ENCODE measurements around the gene COL13A1. TPM values are rescaled to one million over a fixed set of nuclear protein-coding genes. Genes with fewer than 3 reads are reported as not detected.
A peak's percentile ranks its signal among the peaks of the same experiment; 100 is the strongest.

The COL13A1 gene
- 4.9 TPM for total RNA-seq

GRCh38 chr10:69801434-69802315 lies at the start of gene COL13A1:
Gene COL13A1, plus strand, starts transcription at chr10:69801906. Its CDS starts 518 bp downstream, at chr10:69802424.
- DNase-seq (ENCODE audit: low spot score): peak; percentile 60

DNA sequence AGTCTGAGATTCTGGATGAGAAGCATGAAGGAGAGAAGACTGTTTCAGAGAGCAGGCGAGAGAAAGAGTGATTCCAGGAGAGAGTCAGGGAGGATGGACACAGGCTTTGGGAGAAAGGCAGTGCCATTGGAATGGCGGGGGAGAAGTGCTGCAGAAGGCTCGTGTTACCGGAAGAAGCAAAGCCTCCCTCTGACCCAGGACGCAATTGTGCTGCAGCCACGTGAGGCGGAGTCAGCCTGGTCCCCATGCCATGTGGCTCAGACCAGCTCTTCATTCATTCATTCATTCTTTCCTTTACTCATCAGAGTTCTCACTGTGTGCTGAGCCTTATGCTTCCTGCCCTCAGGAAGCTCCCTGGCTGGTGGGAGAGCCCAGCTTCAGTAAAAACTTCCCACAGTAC lies 49.2 kb upstream of the COL13A1 start:
- no peak for DNase-seq (ENCODE audit: low spot score)

DNA sequence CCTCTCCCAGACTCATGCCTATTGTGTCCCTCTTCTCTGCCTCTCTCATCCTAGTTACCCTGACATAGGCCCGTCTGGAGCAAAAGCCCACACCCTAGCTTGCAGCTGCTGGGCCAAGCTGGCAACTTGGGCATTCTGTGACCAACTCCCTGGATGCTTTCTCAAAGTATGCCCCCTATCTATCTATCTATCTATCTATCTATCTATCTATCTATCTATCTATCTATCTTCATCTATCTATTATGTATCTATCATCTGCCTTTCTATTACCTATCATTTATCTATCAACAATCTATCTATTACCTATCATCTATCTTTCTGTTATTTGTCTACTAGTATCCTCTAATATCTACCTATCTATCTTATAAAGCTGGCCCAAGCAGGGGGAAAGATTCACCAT lies 45.4 kb upstream of the COL13A1 start:
- no peak for DNase-seq (ENCODE audit: low spot score)

GRCh38 chr10:69757206-69757552 lies 44.5 kb upstream of the COL13A1 start:
- DNase-seq (ENCODE audit: low spot score): no peak

- DNase-seq (ENCODE audit: low spot score): peak; percentile 60
These were observed 44.0 kb upstream of the COL13A1 start for GRCh38 chr10:69757553-69758309.

GRCh38 chr10:69758310-69758728 lies 43.4 kb upstream of the COL13A1 start:
- DNase-seq (ENCODE audit: low spot score): no peak

DNA sequence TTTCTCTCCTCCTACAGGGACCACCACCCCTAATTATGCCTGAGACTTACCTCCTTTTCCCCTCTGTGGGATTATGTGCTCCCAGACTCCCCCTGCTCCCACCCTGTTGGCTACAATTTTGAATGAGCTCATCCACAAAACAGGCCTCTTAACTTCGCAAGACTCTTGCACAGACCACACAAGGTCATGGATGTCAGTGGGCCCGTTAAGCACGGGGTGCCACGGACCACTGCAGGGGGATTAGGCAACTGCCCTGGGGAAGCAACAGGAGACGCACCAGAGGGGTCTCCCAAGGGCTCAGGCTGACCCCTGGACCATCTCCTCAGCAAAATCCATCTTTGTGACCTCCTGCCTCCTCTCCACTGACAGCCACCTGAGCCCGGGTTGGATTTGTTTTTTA lies 42.1 kb upstream of the COL13A1 start:
- no peak for DNase-seq (ENCODE audit: low spot score)

GRCh38 chr10:69760072-69760471 lies 41.6 kb upstream of the COL13A1 start:
- DNase-seq (ENCODE audit: low spot score): no peak

DNA sequence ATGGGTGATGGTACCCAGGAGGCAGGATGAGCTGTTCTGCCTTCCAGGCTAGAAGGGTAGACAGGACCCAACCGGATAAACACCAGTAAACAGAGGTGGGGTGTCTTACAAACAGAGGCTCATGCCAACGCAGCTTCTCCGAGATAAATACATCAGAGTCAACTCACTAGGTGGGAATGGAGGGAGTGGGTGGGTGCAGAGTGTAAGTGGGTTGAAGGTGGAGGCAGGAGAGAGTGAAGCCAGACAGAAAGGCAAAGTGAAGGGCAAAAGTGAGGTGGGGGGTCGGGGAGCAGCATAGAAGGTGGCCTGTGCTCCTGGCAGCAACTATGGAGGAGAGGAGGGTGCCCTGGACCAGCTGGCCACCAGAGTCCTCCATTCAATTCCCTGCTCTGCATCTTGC lies 40.4 kb upstream of the COL13A1 start:
- DNase-seq (ENCODE audit: low spot score): no peak

- DNase-seq (ENCODE audit: low spot score): no peak
These were observed 35.4 kb upstream of the COL13A1 start for GRCh38 chr10:69766161-69766910.

GRCh38 chr10:69767793-69768192 lies 33.9 kb upstream of the COL13A1 start:
- no peak for DNase-seq (ENCODE audit: low spot score)

DNA sequence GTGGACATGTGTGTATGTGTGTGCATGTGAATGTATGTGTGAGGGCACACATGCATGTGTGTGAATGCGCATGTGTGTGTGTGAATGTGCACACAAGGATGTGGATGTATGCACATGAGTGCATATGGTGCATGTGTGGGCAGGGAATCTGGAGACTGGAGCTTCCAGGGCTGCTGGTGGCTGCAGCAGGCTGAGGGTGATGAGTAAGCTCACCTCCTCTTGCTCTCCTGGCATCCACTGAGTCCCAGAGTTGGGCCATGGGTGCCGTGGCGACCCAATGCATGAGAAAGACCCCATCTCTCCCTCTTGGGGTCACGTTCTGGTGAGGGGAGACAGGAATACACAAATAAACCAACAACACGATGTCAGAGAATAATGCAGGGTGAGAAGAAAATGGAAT lies 33.3 kb upstream of the COL13A1 start:
- no peak for DNase-seq (ENCODE audit: low spot score)

- DNase-seq (ENCODE audit: low spot score): peak; percentile 59
These were observed 32.2 kb upstream of the COL13A1 start for GRCh38 chr10:69769395-69769992.

DNA sequence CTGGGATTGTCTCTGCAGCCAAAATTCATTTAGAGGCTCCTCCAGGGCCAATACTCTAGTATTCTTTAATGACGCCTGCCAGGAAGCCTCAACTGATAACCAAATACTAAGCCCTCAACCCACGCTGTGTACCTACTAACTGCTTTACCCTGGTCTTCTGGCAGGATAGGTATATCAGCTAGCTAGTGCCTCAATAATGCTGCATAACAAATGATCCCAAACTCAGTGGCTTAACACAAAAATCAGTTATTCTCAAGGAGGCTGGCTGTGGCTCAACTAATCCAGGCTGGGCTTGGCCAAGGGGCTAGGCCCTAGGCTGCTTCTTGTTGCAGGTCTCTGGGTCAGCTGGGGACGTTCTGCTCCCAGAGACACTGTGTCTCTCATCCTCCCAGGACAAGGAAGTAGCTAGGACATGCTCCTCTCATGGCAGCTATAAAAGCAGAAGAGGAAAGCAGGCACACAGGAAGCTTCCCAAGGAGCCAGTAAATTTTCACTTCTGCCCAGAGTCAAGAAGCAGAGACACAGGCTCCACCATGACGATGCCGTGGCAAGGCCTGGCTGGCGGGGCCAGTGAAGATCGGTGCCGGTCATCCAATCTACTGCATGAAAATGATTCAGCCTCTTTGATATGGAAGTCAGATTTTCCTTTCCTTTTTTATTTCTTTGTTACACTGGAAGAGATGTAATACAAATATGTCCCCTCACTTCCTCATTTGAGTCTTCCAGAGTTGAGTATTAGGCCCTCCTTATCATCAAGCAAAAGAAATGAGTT lies 28.6 kb upstream of the COL13A1 start:
- no peak for DNase-seq (ENCODE audit: low spot score)

GRCh38 chr10:69774596-69774995 lies 27.1 kb upstream of the COL13A1 start:
- no peak for DNase-seq (ENCODE audit: low spot score)

GRCh38 chr10:69780077-69780476 lies 21.6 kb upstream of the COL13A1 start:
- no peak for DNase-seq (ENCODE audit: low spot score)

DNA sequence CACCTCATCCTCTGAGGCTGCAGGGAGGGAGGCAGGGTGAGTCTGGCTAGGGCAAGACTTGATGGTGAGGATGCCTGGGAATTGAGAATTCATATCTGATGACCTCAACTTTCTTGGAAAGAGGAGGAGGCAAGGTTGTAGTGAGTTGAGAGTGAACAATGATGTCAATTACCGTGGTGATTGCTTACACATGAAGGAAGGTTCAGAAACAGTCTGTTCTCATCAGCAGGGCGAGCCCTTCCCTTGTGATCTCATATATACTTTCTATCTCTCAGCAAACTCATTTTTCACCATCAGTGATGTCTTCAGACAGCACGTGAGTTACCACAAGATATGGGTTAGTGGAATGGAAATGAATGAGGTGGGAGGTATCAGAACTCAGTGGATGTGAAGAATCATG lies 20.1 kb upstream of the COL13A1 start:
- DNase-seq (ENCODE audit: low spot score): no peak

DNA sequence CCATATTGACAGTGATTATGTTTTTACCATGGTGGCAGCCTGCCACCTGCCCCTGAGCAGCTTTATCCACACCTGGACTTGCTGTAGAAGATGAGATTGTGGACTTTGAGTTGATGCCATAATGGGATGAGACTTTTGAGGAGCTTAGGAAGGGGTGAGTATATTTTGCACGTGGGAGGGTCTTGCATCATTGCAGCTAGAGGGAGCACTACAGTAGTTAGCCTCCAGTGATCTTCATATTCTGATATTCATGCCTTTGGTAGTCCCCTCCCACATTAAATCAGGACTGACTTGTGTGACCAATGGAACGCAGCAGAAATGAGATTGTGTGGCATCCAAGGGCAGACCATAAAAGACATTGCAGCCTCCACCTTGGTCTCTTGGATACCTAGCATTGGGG lies 18.2 kb upstream of the COL13A1 start:
- DNase-seq (ENCODE audit: low spot score): no peak

DNA sequence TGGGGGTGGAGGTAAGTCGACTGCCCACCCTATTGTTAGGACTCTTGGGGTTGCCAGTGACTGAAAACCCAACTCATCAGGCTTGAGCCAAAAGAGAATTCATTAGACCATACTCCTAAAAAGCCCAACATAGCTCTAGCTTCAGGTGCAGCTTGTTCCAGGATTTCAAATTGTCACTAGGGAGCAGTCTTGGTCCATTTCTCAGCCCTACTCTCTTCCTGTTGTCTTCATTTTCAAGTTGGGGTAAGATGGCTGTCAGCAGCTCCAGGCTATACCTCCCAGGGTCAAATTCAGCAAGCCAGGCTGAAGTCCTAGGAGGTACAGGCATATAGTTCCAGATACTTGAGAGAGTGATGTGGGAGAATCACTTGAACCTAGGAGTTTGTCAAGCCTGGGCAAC lies 14.9 kb upstream of the COL13A1 start:
- no peak for DNase-seq (ENCODE audit: low spot score)

DNA sequence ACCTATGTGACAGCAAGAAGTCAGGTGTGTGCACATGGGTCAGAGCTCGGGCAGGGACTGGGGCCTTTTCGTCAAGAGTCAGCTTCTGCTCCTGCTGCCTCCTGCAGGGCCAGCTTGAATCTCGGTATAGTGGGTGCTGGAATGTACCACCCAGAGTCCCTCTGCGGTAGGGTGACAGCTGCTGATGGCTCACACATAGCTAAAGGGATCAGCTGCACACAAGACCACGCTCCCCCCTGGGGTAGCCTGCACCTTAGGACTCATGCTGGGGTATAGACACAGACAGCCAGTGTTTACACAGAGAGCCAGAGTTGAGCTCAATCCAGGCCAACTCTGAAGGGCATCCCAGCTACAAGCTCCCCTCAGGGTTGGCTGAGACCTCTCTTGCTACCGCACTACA lies 14.0 kb upstream of the COL13A1 start:
- DNase-seq (ENCODE audit: low spot score): no peak

DNA sequence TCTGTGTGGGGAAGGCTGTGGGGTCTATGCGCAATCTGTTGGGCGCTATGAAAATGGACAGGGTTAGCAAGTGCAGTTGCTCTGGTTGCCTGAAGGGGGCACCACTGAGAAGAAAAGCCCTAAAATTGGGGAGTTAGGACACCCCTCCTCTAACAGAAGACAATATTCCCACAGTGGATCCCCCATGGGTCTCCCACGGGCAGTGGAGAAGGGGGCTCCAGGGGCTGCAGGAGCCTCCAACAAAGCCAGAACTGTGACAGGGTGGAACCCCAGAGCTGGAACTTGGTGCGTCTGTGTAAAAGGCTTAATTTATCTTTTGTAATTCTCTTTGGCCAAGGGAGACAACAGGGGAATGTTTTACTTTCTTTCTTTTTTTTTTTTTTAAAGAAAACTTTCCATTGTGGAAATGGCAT lies 12.5 kb upstream of the COL13A1 start:
- DNase-seq (ENCODE audit: low spot score): no peak

Measured in ureter (tissue), 1 donor.